Measurements from ENCODE around the gene NFASC.

NFASC gene

DNA sequence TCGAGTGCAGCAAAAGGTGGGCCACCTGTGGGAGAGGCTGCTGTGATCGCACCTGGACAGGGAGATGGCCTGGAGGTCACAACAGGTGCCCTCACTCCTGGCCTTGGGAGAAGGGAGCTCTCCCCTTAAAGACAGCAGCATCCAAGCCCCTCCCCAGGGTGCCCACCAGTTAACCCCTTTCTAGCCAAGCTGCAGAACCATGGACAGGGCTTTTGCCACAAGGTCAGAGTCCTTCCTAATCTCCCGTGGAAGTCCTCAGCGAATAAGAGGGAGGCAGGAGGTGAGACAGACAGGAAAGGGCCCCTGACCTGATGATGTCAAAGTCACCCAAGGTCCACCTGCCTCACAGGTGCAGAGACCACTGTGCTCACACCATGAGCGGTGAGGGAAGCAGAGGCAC, 174.1 kb downstream of the NFASC start:
- DNase-seq, result no peak

DNA sequence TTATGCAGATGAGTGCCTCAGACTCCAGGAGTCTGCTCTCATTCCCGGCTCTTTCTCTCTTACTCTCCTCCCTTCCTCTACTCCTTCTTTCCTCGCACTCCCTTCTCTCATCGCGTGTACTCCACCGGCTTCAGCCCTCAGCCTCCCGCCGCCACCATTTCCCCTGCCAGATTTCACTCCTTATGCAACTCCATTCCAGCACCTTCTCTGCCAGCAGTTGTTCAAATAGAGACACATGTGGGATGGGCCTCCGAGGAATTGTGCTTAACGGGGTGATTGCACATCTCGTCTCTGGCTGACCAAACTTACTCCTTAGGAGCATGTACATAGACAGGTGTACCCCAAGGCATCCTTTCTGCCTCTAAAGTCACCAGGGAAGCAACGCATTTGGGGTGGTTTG, 174.5 kb downstream of the NFASC start:
- no peak for DNase-seq

DNA sequence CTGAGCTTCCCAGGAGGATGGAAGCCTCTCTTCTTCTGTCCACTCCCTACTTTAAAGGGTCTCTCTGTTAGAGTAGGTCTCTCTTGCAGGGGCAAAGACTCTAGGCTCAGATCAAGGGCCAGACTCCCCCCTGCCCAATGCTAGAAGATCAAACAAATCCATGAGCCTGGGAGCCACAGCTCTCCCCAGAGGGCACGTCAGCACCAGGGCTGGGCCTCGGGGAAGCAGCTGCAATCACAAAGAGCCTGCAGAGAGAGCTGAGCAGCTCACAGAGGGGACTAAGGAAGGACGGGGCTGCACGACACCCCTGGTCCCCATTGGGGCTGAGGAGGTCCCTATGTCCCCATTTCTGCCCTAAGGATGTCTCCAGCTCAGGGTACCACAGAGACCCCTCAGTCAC, 176.2 kb downstream of the NFASC start:
- DNase-seq, result no peak

DNA sequence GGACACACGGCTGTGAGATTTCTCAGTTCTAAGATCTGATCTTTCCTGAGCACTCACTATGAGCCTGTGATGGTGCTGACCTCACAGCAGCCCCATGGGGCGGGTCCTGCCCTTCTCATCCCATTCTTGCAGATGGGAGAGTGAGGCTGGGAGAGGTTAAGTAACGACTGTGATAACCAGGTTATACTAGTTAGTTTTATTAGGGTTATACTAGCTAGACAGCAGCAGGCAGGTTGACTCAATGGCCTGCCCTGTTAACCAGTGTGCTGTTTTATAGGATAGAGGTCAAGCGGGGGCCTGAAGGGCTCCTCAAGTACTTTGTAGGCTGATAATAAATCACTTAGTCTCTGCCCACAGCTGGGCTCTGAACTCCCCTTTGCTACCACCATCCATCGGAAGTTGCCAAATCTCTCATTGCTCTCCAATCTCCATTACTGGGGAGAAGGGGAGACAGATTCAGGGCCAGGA, 177.1 kb downstream of the NFASC start:
- DNase-seq, result no peak

DNA sequence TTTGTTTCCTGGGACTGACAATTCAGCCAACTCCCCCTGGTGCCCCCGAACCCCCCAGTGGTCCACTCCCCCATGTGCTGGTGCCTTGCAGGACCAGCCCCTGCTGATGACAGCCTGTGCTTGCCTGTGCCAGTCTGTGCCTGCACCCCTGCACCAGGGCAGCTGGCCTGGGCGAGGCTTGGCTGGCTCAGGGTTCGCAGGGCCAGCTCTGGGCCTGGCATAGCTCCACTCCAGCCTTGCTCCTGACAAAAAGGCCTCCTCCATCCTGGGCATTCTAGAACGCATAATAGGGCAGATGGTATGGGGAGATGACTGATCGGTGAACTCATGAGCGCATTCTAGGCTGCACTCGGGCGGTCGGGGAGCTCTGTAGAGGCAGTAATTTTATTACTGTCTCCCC, 177.7 kb downstream of the NFASC start:
- no peak for DNase-seq

DNA sequence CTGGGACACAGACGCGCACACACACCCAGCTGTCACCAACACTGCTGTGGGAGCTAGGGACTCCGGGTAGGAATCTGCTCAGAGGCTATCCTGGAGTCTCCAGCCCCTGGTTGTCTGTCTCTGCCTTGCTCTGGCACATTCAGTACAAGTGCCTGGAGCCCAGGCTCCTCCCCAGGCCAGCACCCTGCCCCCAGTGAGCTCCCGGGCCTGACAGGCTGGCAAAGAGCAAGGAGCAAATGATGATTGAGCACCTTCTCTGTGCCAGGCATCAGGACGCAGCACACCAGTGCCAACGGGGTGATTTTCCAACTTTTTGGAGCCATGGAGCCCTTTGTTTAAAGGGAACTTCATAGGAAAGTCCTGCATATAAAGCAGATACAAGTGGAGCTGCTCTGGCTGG, 178.8 kb downstream of the NFASC start:
- no peak for DNase-seq

DNA sequence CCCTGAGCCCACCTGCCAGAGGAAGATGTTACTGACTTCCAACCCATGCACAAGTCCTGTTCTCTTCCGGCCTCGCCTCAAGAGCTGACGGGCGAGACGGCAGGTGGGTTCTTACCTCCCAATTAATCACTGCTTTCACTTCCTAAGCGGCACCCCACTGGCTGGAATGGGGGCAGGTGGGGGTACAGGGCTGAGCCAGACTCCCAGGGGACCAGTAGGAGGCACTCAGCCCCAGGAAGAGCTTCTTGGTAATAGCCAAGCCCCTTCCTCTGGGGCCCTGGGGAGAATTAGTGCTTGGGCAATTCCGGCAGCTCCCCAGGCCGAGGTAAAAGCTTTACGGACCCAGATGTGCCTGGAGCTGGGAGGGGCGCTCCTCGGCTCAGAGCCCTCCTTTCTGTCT, 182.0 kb downstream of the NFASC start:
- DNase-seq, result no peak

DNA sequence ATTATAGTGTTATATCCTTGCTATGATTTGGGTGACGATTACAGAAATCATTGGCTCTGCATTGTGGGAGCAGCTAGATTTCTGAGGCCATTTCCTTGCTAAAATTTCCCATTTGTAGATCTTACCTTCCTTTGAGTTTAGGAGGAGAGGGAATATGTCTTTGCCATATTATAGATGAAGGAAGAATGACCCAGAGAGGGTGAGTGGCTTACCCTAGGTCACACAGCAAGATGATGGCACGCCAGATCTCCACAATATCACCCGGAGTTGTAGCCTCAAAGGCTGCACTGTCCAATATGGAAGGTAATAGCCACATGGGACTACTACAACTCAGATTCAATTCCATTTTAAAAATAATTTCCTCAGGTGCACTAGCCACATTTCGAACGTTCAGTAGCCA, 182.6 kb downstream of the NFASC start:
- DNase-seq, result no peak

DNA sequence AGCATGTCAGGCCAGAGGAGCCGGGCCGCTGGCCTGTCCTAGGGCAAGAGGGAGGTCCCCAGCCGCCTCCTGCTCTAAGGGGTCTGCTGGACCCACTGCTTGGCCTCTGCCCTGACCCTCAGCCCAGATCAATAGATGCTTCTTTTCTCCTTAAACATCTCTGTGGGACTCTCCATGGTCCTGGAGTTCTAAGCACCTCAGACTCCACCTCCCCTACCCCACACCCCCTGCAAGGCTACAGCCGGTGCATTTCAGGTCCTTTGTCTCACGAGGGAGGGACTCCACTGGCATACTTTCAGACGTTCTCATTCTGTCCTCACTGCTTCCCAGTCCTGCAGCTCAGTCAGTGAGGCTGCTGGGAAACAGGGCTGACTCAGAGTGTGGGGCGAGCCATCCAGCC, 183.4 kb downstream of the NFASC start:
- DNase-seq, result no peak

DNA sequence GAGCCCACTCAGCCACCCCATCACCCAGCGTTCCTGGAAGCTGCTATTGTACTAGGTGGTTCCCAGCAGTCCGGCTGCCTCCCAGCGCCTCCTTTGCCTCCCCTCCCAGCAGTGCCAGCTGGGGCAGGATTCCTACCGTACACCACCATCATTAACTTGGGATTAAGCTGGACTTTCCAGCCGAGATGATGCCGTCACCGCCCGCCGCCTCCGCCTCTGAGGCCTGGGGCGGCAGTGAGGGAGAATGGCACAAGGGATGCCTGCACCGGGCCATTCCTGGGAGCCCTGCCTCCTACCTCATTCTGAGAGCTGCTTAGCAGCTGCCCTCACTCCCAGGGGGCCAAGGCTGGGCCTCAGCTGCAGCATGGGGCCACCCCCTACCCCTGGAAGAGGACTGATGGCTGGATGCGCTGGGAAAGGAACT, 185.5 kb downstream of the NFASC start:
- DNase-seq, result no peak

DNA sequence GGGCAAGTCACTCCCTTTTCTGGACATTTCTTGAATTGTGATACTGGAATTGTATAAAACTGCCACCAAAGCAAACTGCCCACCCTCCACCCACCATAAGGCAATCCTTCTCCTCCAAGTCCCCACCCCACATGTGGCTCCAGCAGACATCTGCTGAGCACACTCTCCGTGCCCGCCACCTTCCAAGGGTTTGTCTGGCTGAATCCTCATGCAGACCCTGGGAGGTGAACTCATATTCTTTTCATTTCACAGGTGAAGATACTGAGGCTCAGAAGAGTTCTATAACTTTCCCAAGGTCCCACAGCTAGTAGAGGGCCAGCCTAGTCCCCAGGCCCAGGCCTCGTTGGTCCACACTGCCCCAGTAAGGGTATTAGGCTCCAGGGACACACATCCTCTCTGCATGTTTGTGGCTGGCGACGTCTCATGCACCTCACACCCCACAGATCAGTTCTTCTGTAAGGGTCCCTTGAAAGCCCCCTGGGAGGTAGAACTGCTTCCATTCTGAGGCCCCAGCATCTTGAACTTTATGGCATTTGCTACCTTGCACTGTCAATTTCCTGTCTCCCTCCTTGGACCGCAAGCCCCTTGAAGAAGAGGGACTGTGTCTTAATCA, 186.4 kb downstream of the NFASC start:
- DNase-seq, result no peak

DNA sequence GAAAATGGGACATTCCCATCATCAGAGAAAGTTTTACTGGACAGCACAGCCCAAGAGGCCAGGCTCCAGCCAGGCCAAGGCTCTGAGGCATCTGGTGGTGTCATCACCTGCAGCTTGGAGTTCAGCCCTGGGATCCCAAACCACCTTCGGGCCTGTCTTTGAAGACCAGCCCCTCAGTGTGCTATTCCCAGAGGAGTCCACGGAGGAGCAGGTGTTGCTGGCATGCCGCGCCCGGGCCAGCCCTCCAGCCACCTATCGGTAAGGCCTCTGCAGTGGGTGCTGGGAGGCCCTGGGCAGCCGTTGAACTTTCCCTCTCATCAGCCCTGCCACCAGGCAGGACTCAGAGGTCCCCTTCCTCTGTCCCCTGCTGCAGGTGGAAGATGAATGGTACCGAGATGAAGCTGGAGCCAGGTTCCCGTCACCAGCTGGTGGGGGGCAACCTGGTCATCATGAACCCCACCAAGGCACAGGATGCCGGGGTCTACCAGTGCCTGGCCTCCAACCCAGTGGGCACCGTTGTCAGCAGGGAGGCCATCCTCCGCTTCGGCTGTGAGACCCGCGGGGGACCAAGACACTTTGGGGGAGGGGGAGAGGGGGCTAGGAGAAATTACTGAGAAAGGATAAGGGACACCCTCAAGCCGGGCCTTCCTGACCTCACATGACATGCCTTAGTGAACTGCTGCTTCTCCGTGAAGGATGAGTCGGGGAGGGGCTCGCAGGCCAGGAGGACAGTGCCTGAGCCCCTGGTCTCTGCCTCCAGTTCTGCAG, 187.3 kb downstream of the NFASC start:
- DNase-seq, result no peak

DNA sequence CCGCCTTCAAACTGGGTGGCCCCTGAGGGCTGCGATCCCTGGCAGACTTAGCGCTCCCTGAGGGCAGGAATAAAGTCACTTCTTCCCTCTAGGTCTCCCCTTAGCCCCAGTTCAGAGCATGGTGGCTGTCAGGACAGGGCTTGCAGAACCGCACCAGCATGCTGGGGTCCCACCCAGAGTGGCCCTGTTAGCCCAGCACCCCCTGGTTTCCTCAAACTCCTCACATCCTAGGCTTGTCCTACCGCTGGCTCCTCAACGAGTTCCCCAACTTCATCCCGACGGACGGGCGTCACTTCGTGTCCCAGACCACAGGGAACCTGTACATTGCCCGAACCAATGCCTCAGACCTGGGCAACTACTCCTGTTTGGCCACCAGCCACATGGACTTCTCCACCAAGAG, 188.2 kb downstream of the NFASC start:
- DNase-seq, result no peak

DNA sequence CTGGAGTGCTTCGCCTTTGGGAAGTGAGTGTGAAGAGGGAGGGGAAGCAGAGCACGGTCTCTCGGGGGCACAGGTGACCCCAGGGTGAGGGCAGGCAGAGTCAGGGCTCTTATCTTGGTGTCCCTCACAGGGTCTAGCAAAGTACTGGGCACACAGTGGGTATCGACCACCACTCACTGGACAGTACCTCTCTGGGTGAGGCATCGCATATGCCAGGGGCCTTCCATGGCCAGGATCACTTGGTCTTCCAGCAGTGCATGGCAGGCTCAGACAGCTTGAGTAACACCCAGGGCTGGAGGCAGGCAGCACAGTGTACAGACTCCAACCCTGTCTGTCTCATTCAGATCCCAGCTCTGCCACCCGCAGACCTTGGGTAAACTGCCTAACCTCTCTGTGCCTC, 189.0 kb downstream of the NFASC start:
- no peak for DNase-seq

DNA sequence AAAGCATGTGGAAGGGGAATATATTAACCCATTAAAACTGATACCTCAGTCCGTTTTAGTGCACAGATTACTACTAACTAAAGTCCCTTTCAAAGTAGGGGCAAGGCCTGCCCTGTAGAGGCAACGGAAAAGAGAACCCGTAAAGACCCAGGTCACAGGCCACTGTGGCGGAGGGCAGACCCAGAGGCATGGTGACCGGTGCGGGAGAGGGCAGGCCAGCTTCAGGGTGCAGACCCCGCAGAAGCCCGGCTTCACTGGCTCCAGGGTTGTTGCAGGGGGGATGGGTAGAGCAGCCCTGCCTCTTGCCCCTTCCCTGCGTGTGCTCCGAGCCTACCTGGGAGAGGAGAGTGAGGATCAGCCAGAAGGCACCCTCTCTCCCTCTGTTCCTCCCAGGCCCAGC, 190.1 kb downstream of the NFASC start:
- no peak for DNase-seq

DNA sequence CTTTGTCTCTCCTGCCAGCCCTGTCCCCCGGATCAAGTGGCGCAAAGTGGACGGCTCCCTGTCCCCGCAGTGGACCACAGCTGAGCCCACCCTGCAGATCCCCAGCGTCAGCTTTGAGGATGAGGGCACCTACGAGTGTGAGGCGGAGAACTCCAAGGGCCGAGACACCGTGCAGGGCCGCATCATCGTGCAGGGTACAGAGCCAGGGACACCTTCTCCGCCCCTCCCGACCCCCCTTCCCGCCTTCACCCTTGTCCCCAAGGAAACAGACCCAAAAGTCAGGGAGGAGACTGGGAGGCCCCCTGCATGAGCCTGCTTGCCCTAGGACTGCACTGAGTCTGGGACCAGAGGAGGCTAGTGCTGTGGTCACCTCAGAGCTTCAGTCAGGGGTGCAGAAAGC, 190.6 kb downstream of the NFASC start:
- no peak for DNase-seq

DNA sequence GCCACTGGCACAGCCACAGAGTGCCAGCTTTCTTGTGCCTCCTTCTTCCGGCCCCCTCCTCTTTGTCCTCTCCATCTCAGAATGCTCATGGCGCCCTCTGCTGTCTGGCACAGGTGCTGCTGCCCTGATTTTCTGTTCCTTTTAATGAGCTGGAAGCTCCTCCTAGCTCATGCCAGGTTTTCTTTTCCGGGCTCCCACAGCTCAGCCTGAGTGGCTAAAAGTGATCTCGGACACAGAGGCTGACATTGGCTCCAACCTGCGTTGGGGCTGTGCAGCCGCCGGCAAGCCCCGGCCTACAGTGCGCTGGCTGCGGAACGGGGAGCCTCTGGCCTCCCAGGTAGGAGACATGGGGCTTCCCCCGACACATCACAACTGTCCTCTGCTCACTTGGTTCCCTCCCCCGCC, 191.0 kb downstream of the NFASC start:
- peak; percentile 54 to 66 for DNase-seq

DNA sequence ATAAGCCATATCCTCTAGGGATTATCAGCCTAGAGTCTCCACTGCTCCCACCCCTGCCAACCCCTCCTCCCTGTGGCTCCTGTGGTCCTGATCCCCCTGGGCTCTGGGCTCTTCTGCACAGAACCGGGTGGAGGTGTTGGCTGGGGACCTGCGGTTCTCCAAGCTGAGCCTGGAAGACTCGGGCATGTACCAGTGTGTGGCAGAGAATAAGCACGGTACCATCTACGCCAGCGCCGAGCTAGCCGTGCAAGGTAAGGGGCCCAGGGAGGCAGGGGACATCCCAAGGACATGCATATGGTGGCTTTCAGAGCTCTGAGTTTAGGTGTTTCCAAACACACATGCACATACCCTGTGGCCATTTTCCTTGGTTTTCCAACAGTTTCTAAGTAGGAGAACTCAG, 191.7 kb downstream of the NFASC start:
- no peak for DNase-seq

DNA sequence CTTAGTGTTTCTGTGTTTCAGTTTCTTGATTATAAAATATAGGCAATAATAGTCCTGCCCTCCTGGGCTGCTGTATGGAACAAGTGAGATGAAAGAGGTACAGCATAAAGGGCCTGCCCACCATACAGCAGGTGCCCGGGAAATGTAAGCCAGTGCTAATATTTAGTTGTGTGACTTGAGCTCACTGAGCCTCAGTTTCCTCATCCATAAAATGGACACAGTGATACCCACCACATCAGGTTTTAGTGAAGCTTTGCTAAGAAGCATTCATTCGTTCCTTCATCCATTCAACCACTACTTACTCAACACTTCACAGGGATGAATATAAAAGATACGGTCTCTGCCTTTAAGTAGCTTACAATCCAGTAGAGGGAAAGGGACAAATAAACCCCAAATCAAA, 192.2 kb downstream of the NFASC start:
- DNase-seq, result no peak

DNA sequence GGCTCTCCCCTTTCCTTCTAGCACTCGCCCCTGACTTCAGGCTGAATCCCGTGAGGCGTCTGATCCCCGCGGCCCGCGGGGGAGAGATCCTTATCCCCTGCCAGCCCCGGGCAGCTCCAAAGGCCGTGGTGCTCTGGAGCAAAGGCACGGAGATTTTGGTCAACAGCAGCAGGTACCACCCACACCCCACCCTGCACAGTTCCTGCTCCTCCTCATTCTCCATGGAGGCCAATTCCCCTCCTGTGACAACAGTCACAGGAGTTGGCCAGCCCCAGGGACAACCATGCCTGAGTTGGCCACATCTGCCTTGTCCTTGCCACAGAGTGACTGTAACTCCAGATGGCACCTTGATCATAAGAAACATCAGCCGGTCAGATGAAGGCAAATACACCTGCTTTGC, 193.6 kb downstream of the NFASC start:
- DNase-seq, result no peak

DNA sequence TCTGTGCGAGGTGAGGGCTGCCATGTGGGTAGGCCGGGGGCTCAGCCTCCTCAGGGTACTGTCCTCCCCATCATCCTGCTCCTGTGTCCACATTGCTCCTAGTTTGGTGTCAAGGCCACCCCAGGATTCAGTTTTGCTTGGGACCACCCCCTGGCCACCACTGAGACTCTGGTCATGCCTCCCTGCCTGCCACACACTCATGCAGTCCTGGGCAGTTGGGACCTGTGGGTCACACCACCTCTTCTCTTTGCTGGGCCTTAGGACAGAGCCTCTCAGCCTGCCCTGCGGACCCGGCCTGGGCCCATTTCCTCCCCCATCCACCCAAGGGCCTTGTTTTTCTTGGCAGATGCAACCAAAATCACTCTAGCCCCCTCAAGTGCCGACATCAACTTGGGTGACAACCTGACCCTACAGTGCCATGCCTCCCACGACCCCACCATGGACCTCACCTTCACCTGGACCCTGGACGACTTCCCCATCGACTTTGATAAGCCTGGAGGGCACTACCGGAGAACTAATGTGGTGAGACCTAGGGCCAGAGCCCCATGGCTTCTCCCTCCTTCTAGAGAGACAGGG, 194.2 kb downstream of the NFASC start:
- DNase-seq, result no peak

DNA sequence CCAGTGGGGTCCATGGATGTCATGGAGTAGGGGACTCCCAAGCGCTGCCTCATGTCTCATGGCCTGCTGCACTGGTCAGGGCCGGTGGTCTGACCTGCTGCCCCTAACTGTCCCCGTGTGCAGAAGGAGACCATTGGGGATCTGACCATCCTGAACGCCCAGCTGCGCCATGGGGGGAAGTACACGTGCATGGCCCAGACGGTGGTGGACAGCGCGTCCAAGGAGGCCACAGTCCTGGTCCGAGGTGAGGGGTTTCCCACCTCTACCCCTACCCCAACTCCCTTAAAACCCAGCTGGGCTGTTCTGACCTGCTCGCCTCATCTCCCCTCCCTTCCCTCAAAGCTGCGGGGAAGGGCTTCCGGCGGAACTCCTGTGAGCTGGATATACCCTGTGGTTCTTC, 195.0 kb downstream of the NFASC start:
- DNase-seq, result no peak

DNA sequence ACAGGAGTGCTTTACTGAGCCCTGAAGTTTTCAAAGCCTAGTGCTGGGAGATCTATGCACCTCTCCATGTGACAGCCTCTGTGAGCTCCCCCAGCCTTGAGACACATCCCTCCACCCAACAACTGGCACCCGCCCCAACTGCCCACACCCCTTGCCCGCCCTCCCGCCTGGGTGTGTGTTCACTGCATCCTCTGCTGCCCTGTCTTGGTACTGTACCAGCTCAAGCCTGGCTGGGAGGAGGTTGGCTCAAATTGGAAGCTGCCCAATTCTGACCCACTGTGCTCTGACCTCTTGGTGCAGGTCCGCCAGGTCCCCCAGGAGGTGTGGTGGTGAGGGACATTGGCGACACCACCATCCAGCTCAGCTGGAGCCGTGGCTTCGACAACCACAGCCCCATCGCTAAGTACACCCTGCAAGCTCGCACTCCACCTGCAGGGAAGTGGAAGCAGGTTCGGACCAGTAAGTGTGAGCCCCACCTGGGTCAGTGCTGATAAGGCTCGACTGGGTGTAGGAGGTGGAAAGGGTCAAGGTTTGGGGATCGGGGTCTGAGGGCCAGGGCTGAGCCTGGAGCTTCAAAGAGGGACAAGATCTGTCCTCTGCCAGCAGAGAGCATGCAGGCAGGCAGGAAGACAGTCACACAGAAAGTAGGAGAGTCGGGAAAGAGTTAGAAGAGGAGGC, 195.6 kb downstream of the NFASC start:
- no peak for DNase-seq

DNA sequence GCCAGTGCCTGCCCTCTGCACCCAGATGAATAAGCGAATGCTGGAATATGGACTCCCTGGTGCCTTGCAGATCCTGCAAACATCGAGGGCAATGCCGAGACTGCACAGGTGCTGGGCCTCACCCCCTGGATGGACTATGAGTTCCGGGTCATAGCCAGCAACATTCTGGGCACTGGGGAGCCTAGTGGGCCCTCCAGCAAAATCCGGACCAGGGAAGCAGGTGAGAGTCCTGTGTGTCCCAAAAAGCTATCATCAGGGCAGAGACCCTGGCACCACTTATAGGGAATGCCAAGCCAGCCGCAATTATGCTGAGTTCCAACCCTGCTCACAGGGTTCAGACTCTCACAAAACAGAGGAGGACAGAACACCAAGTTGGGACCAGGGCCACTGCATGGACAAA, 196.4 kb downstream of the NFASC start:
- DNase-seq, result no peak

All from activated CD4-positive, alpha-beta T cell treated with anti-CD3 and anti-CD28 coated beads, Interleukin-2, amount 50 U/mL, for 4 hours (primary cell).